Measurements from ENCODE around the gene CTNNA3. TPM values are rescaled to one million over a fixed set of nuclear protein-coding genes. Genes with fewer than 3 reads are reported as not detected.
"Not testable (repeated sequence)": the region's sequence is repeated elsewhere in the genome, so short reads cannot be mapped to it uniquely, and the experiment has no call there.

Gene CTNNA3
- total RNA-seq: not detected
- not detected for polyA plus RNA-seq

GRCh38 chr10:67696029-67696428 is at the start of gene CTNNA3:
TSS of gene CTNNA3 (minus strand) at chr10:67696195.
- peaks cover 18 to 23% of the 10 kb centered on the region in 2 donors for H3K27me3 Mint-ChIP-seq
- no peaks in the 10 kb centered on the region for H3K36me3 Mint-ChIP-seq
- Histone ChIP-seq H3K27ac (ENCODE audit: low read depth, low read length) (no peak within 1 kb of the TSS), H3K36me3 (ENCODE audit: insufficient read depth, low read length) (no peaks in the 10 kb centered on the region), H3K27me3 (ENCODE audit: insufficient read depth, low read length) (peaks cover 14% of the 10 kb centered on the region), H3K9me3 (ENCODE audit: control insufficient read depth in 1 of 2, low read length in 2 of 2) (no peaks in the 10 kb centered on the region), H3K4me3 (ENCODE audit: low read length in 2 of 2) (no peak within 1 kb of the TSS), H3K4me1 (ENCODE audit: insufficient read depth, low read length) (peaks cover 5% of the 10 kb centered on the region)
- DNase-seq: no peak
- no peak within 1 kb of the TSS for H3K27ac Mint-ChIP-seq
- ChIA-PET CTCF (ENCODE audit: partially characterized antibody) (interaction anchor here (1.0 to 10.1 kb wide), 8 partner anchors 11 to 90 kb away, joined by 3 to 433 read pairs (median 17); no protein-coding TSS in a partner anchor), POLR2A (ENCODE audit: partially characterized antibody) (interaction anchor here (1.1 to 2.7 kb wide), 2 partner anchors 84 kb away, joined by 5 to 29 read pairs; no protein-coding TSS in a partner anchor)
- H3K9me3 Mint-ChIP-seq: peaks cover 0 to 7% (median under 1%) of the 10 kb centered on the region in 8 donors
- peaks cover 2 to 19% (median 13%) of the 10 kb centered on the region in 4 donors for H3K4me1 Mint-ChIP-seq
- H3K4me3 Mint-ChIP-seq: no peak within 1 kb of the TSS
- intact Hi-C loops (cut with micrococcal nuclease): loop anchor here (2.0 to 5.0 kb wide), 2 partner anchors 29 to 461 kb away; no protein-coding TSS in a partner anchor

- Mint-ChIP-seq H3K4me1 (peaks cover 0 to 11% (median 6%) of the 10 kb centered on the region in 4 donors), H3K4me3 (peak overlapping the region in 3 of 8 donors; percentile 2 to 18 (median 5)), H3K27ac (no peak overlapping the region), H3K36me3 (no peaks in the 10 kb centered on the region), H3K27me3 (peaks cover 5 to 6% of the 10 kb centered on the region in 2 donors), H3K9me3 (peaks cover 0 to 11% (median 0%) of the 10 kb centered on the region in 8 donors)
- no peak overlapping the region for H3K4me3 ChIP-seq (ENCODE audit: low read length in 2 of 2)
- no peaks in the 10 kb centered on the region for H3K9me3 ChIP-seq (ENCODE audit: control insufficient read depth in 1 of 2, low read length in 2 of 2)
- POLR2A ChIA-PET (ENCODE audit: partially characterized antibody): no interaction called here
- CTCF ChIA-PET (ENCODE audit: partially characterized antibody): no interaction called here
- H3K27ac ChIP-seq (ENCODE audit: low read depth, low read length): no peak overlapping the region
- peaks cover 5% of the 10 kb centered on the region for H3K4me1 ChIP-seq (ENCODE audit: insufficient read depth, low read length)
- no peaks in the 10 kb centered on the region for H3K27me3 ChIP-seq (ENCODE audit: insufficient read depth, low read length)
- intact Hi-C loops (cut with micrococcal nuclease): no loop called here
- DNase-seq: peak in 4 of 5 donors; percentile 9 to 31 (median 26)
- no peaks in the 10 kb centered on the region for H3K36me3 ChIP-seq (ENCODE audit: insufficient read depth, low read length)
These were observed 39.4 kb upstream of the CTNNA3 start for GRCh38 chr10:67735430-67735829.

- ChIA-PET CTCF (ENCODE audit: partially characterized antibody) (interaction anchor here (1.3 kb wide), 1 partner anchor 25 kb away, joined by 3 read pairs; no protein-coding TSS in a partner anchor), POLR2A (ENCODE audit: partially characterized antibody) (interaction anchor here (2.0 kb wide), 1 partner anchor 31 kb away, joined by 4 read pairs; no protein-coding TSS in a partner anchor)
- no peak for DNase-seq
- Histone ChIP-seq H3K36me3 (ENCODE audit: insufficient read depth, low read length) (no peaks in the 10 kb centered on the region), H3K4me1 (ENCODE audit: insufficient read depth, low read length) (peaks cover 5% of the 10 kb centered on the region), H3K9me3 (ENCODE audit: control insufficient read depth in 1 of 2, low read length in 2 of 2) (no peaks in the 10 kb centered on the region), H3K27me3 (ENCODE audit: insufficient read depth, low read length) (no peaks in the 10 kb centered on the region), H3K27ac (ENCODE audit: low read depth, low read length) (no peak overlapping the region), H3K4me3 (ENCODE audit: low read length in 2 of 2) (no peak overlapping the region)
- Mint-ChIP-seq H3K27me3 (peaks cover 3 to 6% of the 10 kb centered on the region in 2 donors), H3K4me3 (no peak overlapping the region), H3K36me3 (no peaks in the 10 kb centered on the region), H3K4me1 (peaks cover 0 to 11% (median 6%) of the 10 kb centered on the region in 4 donors), H3K27ac (no peak overlapping the region), H3K9me3 (peaks cover 0 to 3% (median 0%) of the 10 kb centered on the region in 8 donors)
- intact Hi-C loops (cut with micrococcal nuclease): no loop called here
These were observed 37.5 kb upstream of the CTNNA3 start for GRCh38 chr10:67733511-67733910.

GRCh38 chr10:67725567-67725966 is 29.6 kb upstream of the CTNNA3 start:
- no peaks in the 10 kb centered on the region for H3K9me3 ChIP-seq (ENCODE audit: control insufficient read depth in 1 of 2, low read length in 2 of 2)
- H3K4me3 ChIP-seq (ENCODE audit: low read length in 2 of 2): no peak overlapping the region
- Mint-ChIP-seq H3K27ac (no peak overlapping the region), H3K36me3 (no peaks in the 10 kb centered on the region), H3K4me1 (no peaks in the 10 kb centered on the region), H3K27me3 (peaks cover 0 to 1% of the 10 kb centered on the region in 2 donors), H3K4me3 (no peak overlapping the region), H3K9me3 (peaks cover 0 to 2% (median 0%) of the 10 kb centered on the region in 8 donors)
- ChIA-PET CTCF (ENCODE audit: partially characterized antibody) (no interaction called here), POLR2A (ENCODE audit: partially characterized antibody) (no interaction called here)
- H3K4me1 ChIP-seq (ENCODE audit: insufficient read depth, low read length): no peaks in the 10 kb centered on the region
- H3K36me3 ChIP-seq (ENCODE audit: insufficient read depth, low read length): no peaks in the 10 kb centered on the region
- no peak for DNase-seq
- no peak overlapping the region for H3K27ac ChIP-seq (ENCODE audit: low read depth, low read length)
- intact Hi-C loops (cut with micrococcal nuclease): no loop called here
- H3K27me3 ChIP-seq (ENCODE audit: insufficient read depth, low read length): no peaks in the 10 kb centered on the region

GRCh38 chr10:67723601-67724000 is 27.6 kb upstream of the CTNNA3 start:
- no peak overlapping the region for H3K4me3 Mint-ChIP-seq
- H3K4me1 Mint-ChIP-seq: no peaks in the 10 kb centered on the region
- Histone ChIP-seq H3K27ac (ENCODE audit: low read depth, low read length) (no peak overlapping the region), H3K9me3 (ENCODE audit: control insufficient read depth in 1 of 2, low read length in 2 of 2) (no peaks in the 10 kb centered on the region), H3K36me3 (ENCODE audit: insufficient read depth, low read length) (no peaks in the 10 kb centered on the region), H3K4me1 (ENCODE audit: insufficient read depth, low read length) (no peaks in the 10 kb centered on the region), H3K4me3 (ENCODE audit: low read length in 2 of 2) (no peak overlapping the region), H3K27me3 (ENCODE audit: insufficient read depth, low read length) (no peaks in the 10 kb centered on the region)
- ChIA-PET POLR2A (ENCODE audit: partially characterized antibody) (no interaction called here), CTCF (ENCODE audit: partially characterized antibody) (interaction anchor here (0.7 to 3.8 kb wide), 3 partner anchors 25 to 65 kb away, joined by 3 to 14 read pairs (median 8); no protein-coding TSS in a partner anchor)
- intact Hi-C loops (cut with micrococcal nuclease): no loop called here
- no peaks in the 10 kb centered on the region for H3K36me3 Mint-ChIP-seq
- peaks cover 0 to 2% (median 0%) of the 10 kb centered on the region in 8 donors for H3K9me3 Mint-ChIP-seq
- DNase-seq: no peak
- peaks cover 0 to 1% of the 10 kb centered on the region in 2 donors for H3K27me3 Mint-ChIP-seq
- H3K27ac Mint-ChIP-seq: peak overlapping the region in 1 of 7 donors; percentile 1

- intact Hi-C loops (cut with micrococcal nuclease): no loop called here
- Histone ChIP-seq H3K36me3 (ENCODE audit: insufficient read depth, low read length) (no peaks in the 10 kb centered on the region), H3K27me3 (ENCODE audit: insufficient read depth, low read length) (no peaks in the 10 kb centered on the region), H3K4me1 (ENCODE audit: insufficient read depth, low read length) (no peaks in the 10 kb centered on the region), H3K4me3 (ENCODE audit: low read length in 2 of 2) (no peak overlapping the region), H3K27ac (ENCODE audit: low read depth, low read length) (no peak overlapping the region), H3K9me3 (ENCODE audit: control insufficient read depth in 1 of 2, low read length in 2 of 2) (no peaks in the 10 kb centered on the region)
- Mint-ChIP-seq H3K4me1 (no peaks in the 10 kb centered on the region), H3K4me3 (no peak overlapping the region), H3K9me3 (peaks cover 0 to 2% (median 0%) of the 10 kb centered on the region in 8 donors), H3K27me3 (peaks cover 0 to 1% of the 10 kb centered on the region in 2 donors), H3K27ac (no peak overlapping the region), H3K36me3 (no peaks in the 10 kb centered on the region)
- POLR2A ChIA-PET (ENCODE audit: partially characterized antibody): no interaction called here
- CTCF ChIA-PET (ENCODE audit: partially characterized antibody): interaction anchor here (3.8 kb wide), 1 partner anchor 57 kb away, joined by 14 read pairs; no protein-coding TSS in a partner anchor
- DNase-seq: no peak
These were observed 26.1 kb upstream of the CTNNA3 start for GRCh38 chr10:67722113-67722512.

GRCh38 chr10:67716455-67716854 is 20.5 kb upstream of the CTNNA3 start:
- H3K27me3 Mint-ChIP-seq; H3K4me3 ChIP-seq (ENCODE audit: low read length in 2 of 2); H3K9me3 Mint-ChIP-seq; H3K36me3 ChIP-seq (ENCODE audit: insufficient read depth, low read length); H3K27ac ChIP-seq (ENCODE audit: low read depth, low read length); POLR2A ChIA-PET (ENCODE audit: partially characterized antibody); H3K27me3 ChIP-seq (ENCODE audit: insufficient read depth, low read length); H3K27ac Mint-ChIP-seq; H3K4me1 ChIP-seq (ENCODE audit: insufficient read depth, low read length); H3K4me3 Mint-ChIP-seq; H3K4me1 Mint-ChIP-seq; DNase-seq; intact Hi-C loops (cut with micrococcal nuclease); H3K36me3 Mint-ChIP-seq; H3K9me3 ChIP-seq (ENCODE audit: control insufficient read depth in 1 of 2, low read length in 2 of 2): not testable (repeated sequence)
- CTCF ChIA-PET (ENCODE audit: partially characterized antibody): interaction anchor here (1.2 kb wide), 1 partner anchor 9 kb away, joined by 3 read pairs; no protein-coding TSS in a partner anchor
